Kidney (tissue), 11 donors: Measurements from ENCODE around the gene GPR35. TPM values are rescaled to one million over a fixed set of nuclear protein-coding genes. Genes with fewer than 3 reads are reported as not detected.
"Not testable (repeated sequence)": the region's sequence is repeated elsewhere in the genome, so short reads cannot be mapped to it uniquely, and the experiment has no call there.

Experiments
- DNase-seq, 5 donors: peaks; one replicate each; pipeline ENCODE4 v3.0.0-alpha.2; 2013 to 2020
- FAIRE-seq: peaks from 2 replicates; lab custom pipeline; 2012; peaks lifted over from hg19 to GRCh38; lab: Jason Lieb, UNC
- H3K27ac ChIP-seq, 2 donors: one replicate each; pipeline ENCODE4 v1.7.0; 2013; ENCODE audit warnings: low read depth in 2 of 2, low read length in 2 of 2, inconsistent platforms in 1 of 2
- H3K27me3 ChIP-seq: one replicate; pipeline ENCODE4 v1.7.1; 2013; ENCODE audit warnings: low read length, inconsistent platforms; ENCODE audit not compliant: control insufficient read depth, insufficient read depth
- H3K36me3 ChIP-seq, 3 donors: one replicate each; pipeline versions ENCODE4 v1.7.0 to v1.7.1; 2013; ENCODE audit warnings: low read length in 3 of 3, control low read depth in 1 of 3, inconsistent platforms in 1 of 3; ENCODE audit not compliant: insufficient read depth in 3 of 3, control insufficient read depth in 2 of 3
- H3K4me1 ChIP-seq, 3 donors: one replicate each; pipeline versions ENCODE4 v1.7.0 to v1.7.1; 2013; ENCODE audit warnings: low read length in 3 of 3, inconsistent platforms in 1 of 3, low read depth in 1 of 3; ENCODE audit not compliant: control insufficient read depth in 2 of 3, insufficient read depth in 2 of 3
- H3K4me3 ChIP-seq, 3 donors: one replicate each; pipeline versions ENCODE4 v1.7.0 to v1.8.1; 2013; ENCODE audit warnings: low read length in 3 of 3, control low read depth in 1 of 3, inconsistent platforms in 1 of 3
- H3K9ac ChIP-seq, 3 donors: one replicate each; pipeline versions ENCODE4 v1.7.0 to v1.7.1; 2013; ENCODE audit warnings: low read length in 3 of 3, control low read depth in 1 of 3, inconsistent platforms in 1 of 3
- H3K9me3 ChIP-seq, 3 donors: one replicate each; pipeline versions ENCODE4 v1.7.0 to v1.7.1; 2013; ENCODE audit warnings: low read length in 3 of 3, control low read depth in 1 of 3, inconsistent platforms in 1 of 3; ENCODE audit not compliant: control insufficient read depth in 2 of 3, insufficient read depth in 1 of 3
- intact Hi-C: fragments of 100-400 bp; cut with DNase I; formaldehyde crosslinking; loops from one replicate; pipeline ENCODE4 v1.11.1; 2022
- polyA plus RNA-seq: library from polyadenylated mRNA; stranded (reverse); fragments of 350-450 nt; fragmentation: Illumina TruSeq; extraction: RNeasy Lipid Tissue Mini Kit (QIAGEN cat#74804); gene quantifications from one replicate; pipeline ENCODE4 v1.2.3, GENCODE V29; 2014; ENCODE audit warnings: low read depth, low replicate concordance; ENCODE audit not compliant: insufficient read depth
- total RNA-seq: library from RNA; stranded (reverse); fragmentation: NEBNext Ultra II Directional; extraction: Animal tissue kit (Norgen Biotek cat#: 25700); gene quantifications from one replicate; pipeline ENCODE4 v1.2.1, GENCODE V29; 2021
- donor health status: control.
- donor health status: control.
- donor health status: DM: yes; HTN: yes; CAD: no.
- donor health status: Normal renal cell carcinoma (clear cell type).

Gene GPR35
- total and polyA plus RNA-seq, 2 donors from 2014 or later = 1.7 to 6.7 TPM

DNA sequence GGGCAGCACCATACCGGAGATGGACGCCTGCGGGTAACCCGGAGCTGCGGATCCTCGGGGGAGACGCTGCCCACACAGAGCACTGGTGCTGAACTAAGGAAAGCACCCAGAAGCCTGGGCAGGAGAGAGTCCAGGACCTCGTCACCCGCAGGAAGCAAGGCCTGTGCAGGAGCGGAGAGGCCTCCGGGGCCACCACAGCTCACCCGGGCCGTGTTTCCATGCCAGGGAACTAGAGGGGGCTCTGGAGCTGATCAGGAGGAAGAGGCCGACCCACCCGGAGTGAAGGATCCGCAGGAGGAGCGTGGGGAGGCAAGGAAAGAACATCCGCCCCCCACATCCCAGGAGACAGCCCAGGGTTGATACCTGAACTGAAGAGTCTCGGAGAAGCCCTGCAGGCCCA, 53.6 kb downstream of the GPR35 start:
- H3K4me3 ChIP-seq, H3K27ac ChIP-seq, DNase-seq, H3K9me3 ChIP-seq, intact Hi-C loops, H3K36me3 ChIP-seq, FAIRE-seq, H3K27me3 ChIP-seq, H3K4me1 ChIP-seq, H3K9ac ChIP-seq: not testable (repeated sequence)

DNA sequence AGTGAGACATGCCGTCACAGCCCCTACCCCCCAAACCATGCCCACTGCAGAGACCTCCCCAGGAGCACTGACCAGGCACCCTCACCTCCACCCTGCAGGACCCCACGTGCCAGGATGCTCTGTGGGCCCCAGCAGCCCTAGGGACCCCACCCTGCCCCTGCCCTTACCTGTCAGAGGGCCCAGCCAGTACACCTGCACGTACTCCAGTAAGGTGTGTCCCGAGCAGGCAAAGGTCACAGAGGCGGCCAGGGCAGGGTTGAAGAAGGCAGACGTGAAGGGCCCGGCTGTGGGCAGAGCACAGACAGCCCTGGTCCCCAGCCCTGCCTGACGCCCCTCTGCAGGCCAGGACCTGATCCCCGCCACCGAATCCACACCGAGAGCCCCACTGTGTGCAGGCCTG, 54.9 kb downstream of the GPR35 start:
- H3K27me3 ChIP-seq, intact Hi-C loops, H3K4me1 ChIP-seq, H3K4me3 ChIP-seq, H3K9me3 ChIP-seq, DNase-seq, H3K9ac ChIP-seq, H3K36me3 ChIP-seq, H3K27ac ChIP-seq, FAIRE-seq: not testable (repeated sequence)

Other genes starting within 250 kb of the GPR35 start
- gene GPC1, start 189.8 kb upstream of the GPR35 start, total RNA-seq = 124 TPM
- 18.4 TPM for gene GPC1, start 189.8 kb upstream of the GPR35 start, polyA plus RNA-seq
- 22.1 TPM for gene ANKMY1, start 67.5 kb upstream of the GPR35 start, total RNA-seq
- gene ANKMY1, start 67.5 kb upstream of the GPR35 start, polyA plus RNA-seq = 3.0 TPM
- 7.0 TPM for gene DUSP28, start 65.1 kb upstream of the GPR35 start, total RNA-seq
- 5.9 TPM for gene DUSP28, start 65.1 kb upstream of the GPR35 start, polyA plus RNA-seq
- gene RNPEPL1, start 57.0 kb upstream of the GPR35 start, total RNA-seq = 77.4 TPM
- gene RNPEPL1, start 57.0 kb upstream of the GPR35 start, polyA plus RNA-seq = 65.4 TPM
- gene CAPN10, start 38.7 kb upstream of the GPR35 start, total RNA-seq = 50.9 TPM
- gene CAPN10, start 38.7 kb upstream of the GPR35 start, polyA plus RNA-seq = 26.3 TPM
- not detected for gene AQP12B, start 57.4 kb downstream of the GPR35 start, total RNA-seq
- gene AQP12B, start 57.4 kb downstream of the GPR35 start, polyA plus RNA-seq = not detected
- gene AQP12A, start 66.4 kb downstream of the GPR35 start, total RNA-seq = not detected
- not detected for gene AQP12A, start 66.4 kb downstream of the GPR35 start, polyA plus RNA-seq
- gene KIF1A, start 194.7 kb downstream of the GPR35 start, total RNA-seq = 0.54 TPM
- gene KIF1A, start 194.7 kb downstream of the GPR35 start, polyA plus RNA-seq = 0.58 TPM
- 0.09 TPM for gene AGXT, start 243.3 kb downstream of the GPR35 start, total RNA-seq
- gene AGXT, start 243.3 kb downstream of the GPR35 start, polyA plus RNA-seq = 12.5 TPM